ENCODE measurements around the gene ZSWIM1. TPM values are rescaled to one million over a fixed set of nuclear protein-coding genes. Genes with fewer than 3 reads are reported as not detected.
A peak's percentile ranks its signal among the peaks of the same experiment; 100 is the strongest.

Gene ZSWIM1
- total and polyA plus RNA-seq, 7 donors, result 3.5 to 10.0 (median 6.1) TPM

GRCh38 chr20:45841407-45842129, 39.5 kb upstream of the ZSWIM1 start:
- peaks cover 39% of the 10 kb centered on the region for H3K4me1 ChIP-seq
- 83 to 90% (median 84%) methylated on average over 6 to 10 of the region's 10 CpGs for WGBS, 3 donors
- H3K27me3 ChIP-seq (ENCODE audit: insufficient read depth in 3 of 3, low read length in 2 of 3), result no peaks in the 10 kb centered on the region
- intact Hi-C loops (cut with DNase I), result loop anchor here in 1 of 2 donors (5.0 kb wide), 1 partner anchor 36 kb away; no protein-coding TSS in a partner anchor
- peak overlapping the region; percentile 67 for H3K27ac ChIP-seq
- H3K4me3 ChIP-seq, result no peak overlapping the region
- no peak for DNase-seq
- peaks cover 0 to 94% of the 10 kb centered on the region in 2 donors for H3K36me3 ChIP-seq (ENCODE audit: insufficient read depth in 1 of 2, low read depth in 1 of 2)
- TF ChIP-seq CTCF (IDR thresholded peaks at IDR 0.05), result no peak
- peak in 1 of 4 donors; percentile 8 for ATAC-seq
- H3K9me3 ChIP-seq, result no peaks in the 10 kb centered on the region

- 20 to 59% (median 30%) methylated on average over 5 of the region's 5 CpGs for WGBS, 3 donors
- H3K36me3 ChIP-seq (ENCODE audit: insufficient read depth in 1 of 2, low read depth in 1 of 2), result peaks cover 0 to 96% of the 10 kb centered on the region in 2 donors
Measured at GRCh38 chr20:45842169-45842812, 38.7 kb upstream of the ZSWIM1 start.

GRCh38 chr20:45843506-45843905, 37.5 kb upstream of the ZSWIM1 start:
- WGBS, 3 donors, result 87 to 92% (median 87%) methylated on average over 14 of the region's 14 CpGs
- no peak for DNase-seq
- Histone ChIP-seq H3K27ac (peak overlapping the region; percentile 67), H3K4me3 (no peak overlapping the region), H3K27me3 (ENCODE audit: insufficient read depth in 3 of 3, low read length in 2 of 3) (no peaks in the 10 kb centered on the region), H3K4me1 (peaks cover 33% of the 10 kb centered on the region), H3K36me3 (ENCODE audit: insufficient read depth in 1 of 2, low read depth in 1 of 2) (peaks cover 0 to 95% of the 10 kb centered on the region in 2 donors), H3K9me3 (no peaks in the 10 kb centered on the region)
- no peak for ATAC-seq
- intact Hi-C loops (cut with DNase I), result loop anchor here in 1 of 2 donors (5.0 kb wide), 1 partner anchor 34 kb away; no protein-coding TSS in a partner anchor
- TF ChIP-seq CTCF (IDR thresholded peaks at IDR 0.05), result no peak

More at GRCh38 chr20:45842169-45842812, 38.7 kb upstream of the ZSWIM1 start:
- H3K4me1 ChIP-seq, result peaks cover 36% of the 10 kb centered on the region
- ATAC-seq (peak; percentile 19 to 60 (median 42)), DNase-seq (no peak)
- H3K4me3 ChIP-seq, result no peak overlapping the region
- no peak for TF ChIP-seq CTCF (IDR thresholded peaks at IDR 0.05)
- H3K9me3 ChIP-seq, result no peaks in the 10 kb centered on the region
- intact Hi-C loops (cut with DNase I), result loop anchor here in 1 of 2 donors (5.0 kb wide), 1 partner anchor 35 kb away; no protein-coding TSS in a partner anchor
- H3K27ac ChIP-seq, result peak overlapping the region; percentile 67
- no peaks in the 10 kb centered on the region for H3K27me3 ChIP-seq (ENCODE audit: insufficient read depth in 3 of 3, low read length in 2 of 3)

- H3K27me3 ChIP-seq (ENCODE audit: insufficient read depth in 3 of 3, low read length in 2 of 3), result no peaks in the 10 kb centered on the region
- H3K9me3 ChIP-seq, result no peaks in the 10 kb centered on the region
- H3K36me3 ChIP-seq (ENCODE audit: insufficient read depth in 1 of 2, low read depth in 1 of 2), result peaks cover 0 to 91% of the 10 kb centered on the region in 2 donors
- H3K4me1 ChIP-seq, result peaks cover 33% of the 10 kb centered on the region
- DNase-seq (no peak), ATAC-seq (no peak)
- peak overlapping the region; percentile 50 for H3K27ac ChIP-seq
- H3K4me3 ChIP-seq, result no peak overlapping the region
- intact Hi-C loops (cut with DNase I), result no loop called here
- TF ChIP-seq CTCF (IDR thresholded peaks at IDR 0.05), result no peak
Measured at GRCh38 chr20:45845452-45845851, 35.6 kb upstream of the ZSWIM1 start.

Measured in psoas muscle (tissue), 8 donors.